ENCODE results near the gene DLX5.

DLX5 gene

DNA sequence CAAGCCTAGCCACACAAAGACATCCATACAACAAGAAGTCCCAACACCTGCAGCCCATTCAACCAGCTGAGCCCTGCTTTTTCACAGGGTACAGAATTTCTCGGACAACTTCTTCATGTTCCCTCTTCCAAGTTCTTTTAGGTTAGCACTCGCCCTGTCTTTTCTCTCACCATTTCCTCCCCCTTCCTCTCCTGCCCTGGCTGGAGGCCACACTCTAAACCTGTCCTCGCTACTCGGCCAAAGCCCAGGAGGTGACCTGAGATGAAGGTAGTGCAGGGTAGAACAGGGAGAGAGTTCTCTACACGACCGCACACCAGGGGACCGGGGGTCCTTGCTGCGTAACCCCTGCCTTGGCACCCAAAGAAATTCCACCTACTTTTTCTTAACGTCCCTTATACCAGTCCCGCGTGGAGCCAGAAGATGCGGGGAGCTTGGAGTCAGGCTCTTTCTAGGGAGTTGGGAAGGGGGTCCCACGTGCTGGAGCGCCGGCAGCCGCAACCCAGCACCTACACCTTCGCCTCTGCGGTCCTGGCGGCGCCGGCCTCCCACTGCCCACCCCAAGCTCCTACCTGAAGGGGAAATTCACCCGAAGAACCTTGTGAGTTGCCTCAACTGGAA, 35.3 kb downstream of the DLX5 start:
- no peak for TF ChIP-seq CTCF (IDR thresholded peaks at IDR 0.05; ENCODE audit: unreplicated experiment in 3 of 3)
- H3K9me3 Mint-ChIP-seq = peaks cover 13% of the 10 kb centered on the region

GRCh38 chr7:96987719-96988118, 36.9 kb downstream of the DLX5 start:
- no peak overlapping the region for H3K4me3 Mint-ChIP-seq
- no peaks in the 10 kb centered on the region for H3K36me3 Mint-ChIP-seq (ENCODE audit: low read depth)
- peaks cover under 1% of the 10 kb centered on the region for H3K9me3 Mint-ChIP-seq
- peaks cover 6% of the 10 kb centered on the region for H3K4me1 Mint-ChIP-seq
- H3K27ac Mint-ChIP-seq = no peak overlapping the region
- no peak for TF ChIP-seq CTCF (IDR thresholded peaks at IDR 0.05; ENCODE audit: unreplicated experiment in 3 of 3)
- peaks cover 100% of the 10 kb centered on the region for H3K27me3 Mint-ChIP-seq (ENCODE audit: low read depth)

More for the DNA sequence above, 35.3 kb downstream of the DLX5 start:
- Mint-ChIP-seq H3K27ac (no peak overlapping the region), H3K4me3 (peak overlapping the region in 1 of 3 experiments; percentile 26), H3K4me1 (peaks cover 6% of the 10 kb centered on the region), H3K36me3 (ENCODE audit: low read depth) (no peaks in the 10 kb centered on the region), H3K27me3 (ENCODE audit: low read depth) (peaks cover 100% of the 10 kb centered on the region)

GRCh38 chr7:96986901-96987300, 37.7 kb downstream of the DLX5 start:
- Mint-ChIP-seq H3K36me3 (ENCODE audit: low read depth) (no peaks in the 10 kb centered on the region), H3K9me3 (no peaks in the 10 kb centered on the region), H3K4me3 (no peak overlapping the region), H3K27me3 (ENCODE audit: low read depth) (peaks cover 99% of the 10 kb centered on the region), H3K4me1 (peaks cover 6% of the 10 kb centered on the region), H3K27ac (no peak overlapping the region)
- no peak for TF ChIP-seq CTCF (IDR thresholded peaks at IDR 0.05; ENCODE audit: unreplicated experiment in 3 of 3)

GRCh38 chr7:96985992-96986391, 38.6 kb downstream of the DLX5 start:
- Mint-ChIP-seq H3K9me3 (no peaks in the 10 kb centered on the region), H3K36me3 (ENCODE audit: low read depth) (no peaks in the 10 kb centered on the region), H3K4me3 (no peak overlapping the region), H3K27me3 (ENCODE audit: low read depth) (peaks cover 90% of the 10 kb centered on the region), H3K27ac (no peak overlapping the region), H3K4me1 (peaks cover 6% of the 10 kb centered on the region)
- TF ChIP-seq CTCF (IDR thresholded peaks at IDR 0.05; ENCODE audit: unreplicated experiment in 3 of 3) = no peak

- no peak overlapping the region for H3K4me3 Mint-ChIP-seq
- no peaks in the 10 kb centered on the region for H3K36me3 Mint-ChIP-seq (ENCODE audit: low read depth)
- no peaks in the 10 kb centered on the region for H3K4me1 Mint-ChIP-seq
- no peaks in the 10 kb centered on the region for H3K9me3 Mint-ChIP-seq
- TF ChIP-seq CTCF (IDR thresholded peaks at IDR 0.05; ENCODE audit: unreplicated experiment in 3 of 3) = no peak
- H3K27me3 Mint-ChIP-seq (ENCODE audit: low read depth) = peaks cover 76% of the 10 kb centered on the region
- H3K27ac Mint-ChIP-seq = peak overlapping the region in 1 of 3 experiments; percentile 17
These were observed 42.0 kb downstream of the DLX5 start for GRCh38 chr7:96982586-96982985.

- H3K4me3 Mint-ChIP-seq = no peak overlapping the region
- peaks cover 70% of the 10 kb centered on the region for H3K27me3 Mint-ChIP-seq (ENCODE audit: low read depth)
- TF ChIP-seq CTCF (IDR thresholded peaks at IDR 0.05; ENCODE audit: unreplicated experiment in 3 of 3) = no peak
- H3K27ac Mint-ChIP-seq = no peak overlapping the region
- H3K4me1 Mint-ChIP-seq = no peaks in the 10 kb centered on the region
- H3K36me3 Mint-ChIP-seq (ENCODE audit: low read depth) = no peaks in the 10 kb centered on the region
- H3K9me3 Mint-ChIP-seq = no peaks in the 10 kb centered on the region
These were observed 44.9 kb downstream of the DLX5 start for GRCh38 chr7:96979551-96980276.
